BLaER1 treated with 17β-estradiol and CSF1 and Interleukin-3, amounts not matched to agents 10 nM and 100 nM (cell line): ENCODE results near the gene UBE2L6.

Source experiments
- H3K27ac ChIP-seq, 11 experiments: shearing (Covaris generic); formaldehyde crosslinking; 2 replicates each; pipeline ENCODE4 v1.8.1; 2022
- H3K27me3 ChIP-seq, 11 experiments: shearing (Covaris generic); formaldehyde crosslinking; 2 replicates each; pipeline ENCODE4 v1.8.1; 2022
- H3K36me3 ChIP-seq, 11 experiments: shearing (Covaris generic); formaldehyde crosslinking; 2 replicates each; pipeline ENCODE4 v1.8.1; 2022
- H3K4me1 ChIP-seq, 10 experiments: shearing (Covaris generic); formaldehyde crosslinking; 2 replicates each; pipeline ENCODE4 v1.8.1; 2022
- H3K4me2 ChIP-seq, 11 experiments: shearing (Covaris generic); formaldehyde crosslinking; 2 replicates each; pipeline ENCODE4 v1.8.1; 2022
- H3K4me3 ChIP-seq, 10 experiments: shearing (Covaris generic); formaldehyde crosslinking; 2 replicates each; pipeline ENCODE4 v1.8.1; 2022
- H3K9ac ChIP-seq, 11 experiments: shearing (Covaris generic); formaldehyde crosslinking; 2 replicates each; pipeline ENCODE4 v1.8.1; 2022
- H3K9me3 ChIP-seq, 11 experiments: shearing (Covaris generic); formaldehyde crosslinking; replicated peaks in 1 of 11; 2 replicates each; pipeline ENCODE4 v1.8.1; 2022
- H4K20me1 ChIP-seq, 11 experiments: shearing (Covaris generic); formaldehyde crosslinking; 2 replicates each; pipeline ENCODE4 v1.8.1; 2022
- Cebpa-rat ChIP-seq, 11 experiments: shearing (Covaris generic); IDR thresholded peaks; 2 replicates each; pipeline ENCODE4 v1.8.1; 2022

UBE2L6 gene

DNA sequence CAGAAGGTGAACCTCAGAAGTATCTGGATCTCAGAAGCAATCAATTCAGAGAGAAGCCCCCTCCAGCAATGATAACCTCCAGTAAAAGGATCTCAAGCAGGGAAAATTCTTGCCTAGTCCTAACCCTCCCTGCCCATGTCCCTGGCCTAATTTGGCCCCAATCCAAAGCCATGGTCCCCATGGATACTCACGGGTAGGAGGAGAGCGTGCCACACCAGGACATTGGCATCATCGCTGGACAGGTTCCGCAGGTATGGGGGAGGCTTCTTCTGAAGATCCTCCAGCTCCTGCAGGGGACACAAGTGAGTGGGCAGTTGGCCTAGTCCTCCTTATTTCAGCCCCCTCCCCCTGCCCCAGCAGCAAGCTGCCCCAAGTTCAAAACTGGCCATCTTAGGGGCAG lies 7.3 kb downstream of the UBE2L6 start:
- H3K27ac ChIP-seq, result no peak overlapping the region
- H3K4me3 ChIP-seq, result no peak overlapping the region
- H3K36me3 ChIP-seq, result peaks cover 48 to 69% (median 53%) of the 10 kb centered on the region in 11 experiments
- peaks cover under 1 to 8% (median 3%) of the 10 kb centered on the region in 10 experiments for H3K4me1 ChIP-seq
- H3K4me2 ChIP-seq, result no peak overlapping the region
- no peak for TF ChIP-seq Cebpa-rat (IDR thresholded peaks at IDR 0.05)
- peaks cover 0 to 22% (median 10%) of the 10 kb centered on the region in 11 experiments; a peak in 7 of 22 replicates for H4K20me1 ChIP-seq
- H3K9ac ChIP-seq, result no peak overlapping the region
- H3K27me3 ChIP-seq, result no peaks in the 10 kb centered on the region
- H3K9me3 ChIP-seq, result no peaks in the 10 kb centered on the region

DNA sequence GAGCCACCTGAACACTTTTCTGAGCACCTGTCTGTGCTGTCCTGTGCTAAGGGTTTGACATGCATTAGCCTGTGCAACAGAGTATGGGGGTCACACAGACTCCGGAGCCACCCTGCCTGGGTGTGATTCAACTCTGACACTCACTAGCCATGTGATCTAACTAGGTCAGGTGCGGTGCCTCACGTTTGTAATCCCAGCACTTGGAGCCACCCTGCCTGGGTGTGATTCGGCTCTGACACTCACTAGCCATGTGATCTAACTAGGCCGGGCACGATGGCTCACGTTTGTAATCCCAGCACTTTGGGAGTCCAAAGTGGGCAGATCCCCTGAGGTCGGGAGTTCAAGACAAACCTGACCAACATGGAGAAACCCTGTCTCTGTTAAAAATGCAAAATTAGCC lies 11.4 kb downstream of the UBE2L6 start:
- H3K36me3 ChIP-seq, result peaks cover 83 to 95% (median 93%) of the 10 kb centered on the region in 11 experiments
- H3K4me1 ChIP-seq, result peaks cover 0 to 5% (median 0%) of the 10 kb centered on the region in 10 experiments; a peak in 2 of 20 replicates
- H3K4me2 ChIP-seq, result no peak overlapping the region
- TF ChIP-seq Cebpa-rat (IDR thresholded peaks at IDR 0.05), result no peak
- no peak overlapping the region for H3K27ac ChIP-seq
- no peak overlapping the region for H3K4me3 ChIP-seq
- H4K20me1 ChIP-seq, result peaks cover 0 to 5% (median 0%) of the 10 kb centered on the region in 11 experiments; a peak in 5 of 22 replicates
- H3K9me3 ChIP-seq, result no peaks in the 10 kb centered on the region
- H3K9ac ChIP-seq, result 0 out of 22 replicates have a peak overlapping the region, but pooled peaks of 1 of the 11 experiments have one; percentile 5
- H3K27me3 ChIP-seq, result no peaks in the 10 kb centered on the region

DNA sequence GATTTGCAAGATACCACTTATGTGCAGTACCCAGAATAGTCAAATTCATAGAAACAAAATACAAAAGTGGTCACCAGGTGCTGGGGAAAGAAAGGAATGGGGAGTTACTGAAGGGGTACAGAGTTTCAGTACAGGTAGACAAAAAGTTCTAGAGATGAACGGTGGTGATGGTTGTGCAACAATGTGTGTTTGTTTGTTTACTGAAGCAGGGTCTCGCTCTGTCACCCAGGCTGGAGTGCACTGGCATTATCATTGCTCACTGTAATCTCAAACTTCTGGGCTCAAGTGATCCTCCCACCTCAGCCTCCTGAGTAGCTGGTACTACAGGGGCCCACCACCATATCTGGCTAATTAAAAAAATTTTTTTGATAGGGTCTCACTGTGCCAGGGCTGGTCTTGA lies 12.1 kb downstream of the UBE2L6 start:
- Histone ChIP-seq H3K4me2 (no peak overlapping the region), H4K20me1 (peaks cover 0 to 5% (median 0%) of the 10 kb centered on the region in 11 experiments; a peak in 3 of 22 replicates), H3K36me3 (peaks cover 89 to 100% (median 99%) of the 10 kb centered on the region in 11 experiments), H3K4me1 (no peaks in the 10 kb centered on the region; a peak in 2 of 20 replicates), H3K9me3 (no peaks in the 10 kb centered on the region), H3K27ac (no peak overlapping the region), H3K9ac (no peak overlapping the region), H3K4me3 (no peak overlapping the region), H3K27me3 (no peaks in the 10 kb centered on the region)
- no peak for TF ChIP-seq Cebpa-rat (IDR thresholded peaks at IDR 0.05)

DNA sequence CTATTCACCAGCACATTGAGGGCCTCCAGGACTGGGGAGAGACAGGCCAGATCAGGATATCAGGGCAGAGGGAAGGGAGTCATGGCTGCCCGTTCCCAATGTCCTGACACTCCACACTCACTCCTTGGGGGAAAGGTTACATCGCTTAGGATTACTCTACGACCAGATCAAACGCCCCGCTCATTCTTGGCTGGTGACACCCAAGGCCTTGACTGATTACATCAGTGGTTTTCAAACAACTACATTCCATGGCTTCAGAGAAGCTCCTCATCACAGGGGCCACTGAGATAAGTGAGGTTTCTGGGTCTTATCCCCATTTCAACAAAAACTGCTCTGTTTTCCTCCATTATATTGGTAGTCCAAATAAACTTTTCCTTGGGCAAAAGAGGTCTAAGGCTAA lies 15.0 kb downstream of the UBE2L6 start:
- Histone ChIP-seq H3K9ac (no peak overlapping the region), H3K4me2 (no peak overlapping the region), H4K20me1 (peaks cover 0 to 4% (median 0%) of the 10 kb centered on the region in 11 experiments; a peak in 1 of 22 replicates), H3K36me3 (peaks cover 81 to 94% (median 86%) of the 10 kb centered on the region in 11 experiments), H3K4me3 (no peak overlapping the region), H3K4me1 (peaks cover 7 to 9% (median 8%) of the 10 kb centered on the region in 10 experiments), H3K27me3 (no peaks in the 10 kb centered on the region), H3K27ac (no peak overlapping the region), H3K9me3 (no peaks in the 10 kb centered on the region)
- TF ChIP-seq Cebpa-rat (IDR thresholded peaks at IDR 0.05), result no peak

DNA sequence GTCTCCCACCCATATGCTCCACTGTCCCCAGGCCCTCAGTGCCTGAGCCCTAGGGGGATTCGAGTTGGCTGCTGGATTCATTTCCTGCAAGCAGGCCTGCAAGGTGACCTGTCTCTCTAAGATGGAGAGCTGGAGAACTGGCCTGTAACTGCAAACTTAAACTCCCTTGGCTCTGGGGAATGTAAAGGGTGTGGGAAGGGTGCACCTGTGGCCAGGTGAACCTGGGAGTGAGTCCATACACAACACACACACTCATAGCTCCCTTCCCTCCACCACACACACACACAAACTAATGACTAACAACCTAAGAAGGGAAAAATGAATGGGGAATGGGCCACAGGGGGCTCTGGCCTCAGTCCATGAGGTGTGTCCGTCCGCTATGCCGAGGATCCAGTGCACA lies 15.5 kb downstream of the UBE2L6 start:
- H3K27me3 ChIP-seq, result no peaks in the 10 kb centered on the region
- no peak for TF ChIP-seq Cebpa-rat (IDR thresholded peaks at IDR 0.05)
- H3K36me3 ChIP-seq, result peaks cover 76 to 89% (median 81%) of the 10 kb centered on the region in 11 experiments
- peaks cover 0 to 4% (median 0%) of the 10 kb centered on the region in 11 experiments; a peak in 1 of 22 replicates for H4K20me1 ChIP-seq
- peaks cover 12 to 15% (median 14%) of the 10 kb centered on the region in 10 experiments for H3K4me1 ChIP-seq
- H3K9me3 ChIP-seq, result no peaks in the 10 kb centered on the region
- no peak overlapping the region for H3K9ac ChIP-seq
- H3K27ac ChIP-seq, result no peak overlapping the region
- no peak overlapping the region for H3K4me2 ChIP-seq
- no peak overlapping the region for H3K4me3 ChIP-seq

DNA sequence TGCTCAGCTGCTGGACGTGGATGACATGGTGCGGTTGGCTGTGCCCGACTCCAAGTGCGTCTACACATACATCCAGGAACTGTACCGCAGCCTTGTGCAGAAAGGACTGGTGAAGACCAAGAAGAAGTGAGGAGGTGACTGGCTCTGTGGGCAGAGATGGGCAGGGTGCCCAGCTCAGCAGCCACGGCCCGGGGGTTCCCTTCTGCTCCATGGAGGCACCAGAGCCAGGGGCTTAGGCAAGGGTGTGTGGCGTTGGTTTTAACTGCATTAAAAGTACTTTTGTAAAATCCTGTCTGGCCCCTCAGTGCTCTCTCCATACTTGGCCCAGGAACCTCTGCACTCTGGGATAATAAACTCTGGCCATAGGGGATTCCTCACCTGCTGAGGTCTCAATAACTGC lies 17.5 kb downstream of the UBE2L6 start:
- no peak for TF ChIP-seq Cebpa-rat (IDR thresholded peaks at IDR 0.05)
- Histone ChIP-seq H3K4me3 (no peak overlapping the region), H3K9me3 (no peaks in the 10 kb centered on the region), H3K4me2 (no peak overlapping the region), H4K20me1 (peaks cover 0 to 4% (median 0%) of the 10 kb centered on the region in 11 experiments; a peak in 1 of 22 replicates), H3K36me3 (peaks cover 57 to 69% (median 61%) of the 10 kb centered on the region in 11 experiments), H3K27ac (no peak overlapping the region), H3K9ac (no peak overlapping the region), H3K4me1 (peaks cover 14 to 17% (median 16%) of the 10 kb centered on the region in 10 experiments), H3K27me3 (no peaks in the 10 kb centered on the region)

DNA sequence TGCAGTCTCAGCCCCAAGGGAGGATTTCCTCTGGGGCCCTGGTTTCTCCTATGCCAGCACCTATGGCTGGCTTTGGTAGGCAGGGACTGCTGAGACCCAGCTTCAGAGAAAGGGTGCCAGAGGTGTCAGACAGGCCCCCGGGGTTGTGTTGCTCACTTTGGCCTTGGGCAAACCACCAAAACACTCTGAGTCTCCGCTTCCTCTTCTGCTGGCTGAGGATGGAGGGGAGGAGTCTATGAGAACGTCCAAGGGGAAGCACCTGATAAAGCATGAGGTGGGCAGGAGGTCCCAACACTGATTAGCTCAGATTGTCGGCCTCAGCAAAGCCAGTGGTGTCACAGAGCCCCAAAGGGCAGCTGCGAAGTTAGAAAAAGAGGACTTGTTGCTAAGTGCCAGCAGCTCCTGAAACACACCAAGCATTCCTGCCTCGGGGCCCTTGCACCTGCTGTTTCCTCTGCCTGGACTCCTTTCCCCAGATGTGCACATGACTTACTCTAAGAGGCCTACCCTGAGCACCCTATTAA lies 19.6 kb downstream of the UBE2L6 start:
- Histone ChIP-seq H3K27me3 (no peaks in the 10 kb centered on the region), H4K20me1 (peaks cover 0 to 4% (median 0%) of the 10 kb centered on the region in 11 experiments; a peak in 1 of 22 replicates), H3K4me3 (no peak overlapping the region), H3K36me3 (peaks cover 36 to 49% (median 40%) of the 10 kb centered on the region in 11 experiments), H3K9me3 (no peaks in the 10 kb centered on the region), H3K9ac (peak overlapping the region in 9 of 11 experiments; percentile 5 to 63 (median 42); a peak in 11 of 22 replicates), H3K27ac (peak overlapping the region in 9 of 11 experiments; percentile 45 to 71 (median 58); a peak in 17 of 22 replicates), H3K4me1 (peaks cover 14 to 17% (median 16%) of the 10 kb centered on the region in 10 experiments), H3K4me2 (peak overlapping the region; percentile 66 to 82 (median 78))
- no peak for TF ChIP-seq Cebpa-rat (IDR thresholded peaks at IDR 0.05)

DNA sequence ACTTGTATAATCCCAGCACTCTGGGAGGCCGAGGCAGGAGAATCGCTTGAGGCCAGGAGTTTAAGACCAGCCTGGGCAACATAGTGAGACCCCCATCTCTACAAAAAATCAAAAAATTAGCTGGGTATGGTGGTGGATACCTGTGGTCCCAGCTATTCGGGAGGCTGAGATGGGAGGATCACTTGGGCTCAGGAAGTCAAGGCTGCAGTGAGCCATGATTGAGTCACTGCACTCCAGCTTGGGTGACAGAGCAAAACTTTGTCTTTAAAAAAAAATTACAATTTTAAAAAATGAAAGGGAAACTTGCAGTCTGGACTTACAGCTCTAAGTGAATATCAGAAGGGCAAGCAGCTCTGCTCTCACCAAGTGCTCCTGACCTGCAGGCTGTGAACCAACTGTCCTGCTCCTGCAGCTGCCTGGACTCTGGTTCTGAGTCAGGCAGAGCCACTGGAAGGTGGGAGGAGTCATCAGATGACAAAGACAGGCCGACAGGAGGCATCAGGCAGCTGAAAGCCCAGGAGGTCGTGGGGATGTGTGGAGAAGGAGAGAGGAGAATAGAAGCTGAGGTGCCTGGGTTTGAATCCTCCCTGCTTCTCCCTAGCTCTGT lies 20.5 kb downstream of the UBE2L6 start:
- peak overlapping the region in 8 of 11 experiments; percentile 49 to 71 (median 58); a peak in 15 of 22 replicates for H3K27ac ChIP-seq
- TF ChIP-seq Cebpa-rat (IDR thresholded peaks at IDR 0.05), result no peak
- peak overlapping the region in 8 of 11 experiments; percentile 5 to 63 (median 44); a peak in 8 of 22 replicates for H3K9ac ChIP-seq
- H3K4me1 ChIP-seq, result peaks cover 14 to 17% (median 16%) of the 10 kb centered on the region in 10 experiments
- H3K27me3 ChIP-seq, result no peaks in the 10 kb centered on the region
- H3K36me3 ChIP-seq, result peaks cover 27 to 39% (median 31%) of the 10 kb centered on the region in 11 experiments
- no peaks in the 10 kb centered on the region for H3K9me3 ChIP-seq
- peak overlapping the region; percentile 66 to 82 (median 78) for H3K4me2 ChIP-seq
- peaks cover 0 to 4% (median 0%) of the 10 kb centered on the region in 11 experiments; a peak in 1 of 22 replicates for H4K20me1 ChIP-seq
- H3K4me3 ChIP-seq, result no peak overlapping the region

DNA sequence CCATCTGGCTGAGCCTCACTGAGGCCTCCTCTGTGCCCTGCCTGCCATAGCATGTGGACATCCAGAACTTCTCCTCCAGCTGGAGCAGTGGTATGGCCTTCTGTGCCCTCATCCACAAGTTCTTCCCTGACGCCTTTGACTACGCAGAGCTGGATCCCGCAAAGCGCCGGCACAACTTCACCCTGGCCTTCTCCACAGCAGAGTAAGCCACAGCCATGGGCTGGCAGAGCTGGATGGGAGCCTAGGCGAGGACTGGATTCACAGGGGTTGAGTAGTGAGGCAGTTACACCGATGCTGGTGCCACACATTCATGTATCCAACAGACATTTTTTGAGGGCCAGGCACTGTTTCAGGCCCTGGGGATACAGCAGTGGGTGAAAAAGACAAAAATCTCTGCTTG lies 21.0 kb downstream of the UBE2L6 start:
- peak overlapping the region in 1 of 11 experiments; percentile 63; a peak in 1 of 22 replicates for H3K27ac ChIP-seq
- TF ChIP-seq Cebpa-rat (IDR thresholded peaks at IDR 0.05), result no peak
- H4K20me1 ChIP-seq, result peaks cover 0 to 4% (median 0%) of the 10 kb centered on the region in 11 experiments; a peak in 1 of 22 replicates
- H3K9me3 ChIP-seq, result no peaks in the 10 kb centered on the region
- no peak overlapping the region for H3K9ac ChIP-seq
- no peaks in the 10 kb centered on the region for H3K27me3 ChIP-seq
- H3K4me3 ChIP-seq, result no peak overlapping the region
- H3K36me3 ChIP-seq, result peaks cover 21 to 34% (median 26%) of the 10 kb centered on the region in 11 experiments
- H3K4me2 ChIP-seq, result no peak overlapping the region; a peak in 1 of 22 replicates
- peaks cover 14 to 17% (median 16%) of the 10 kb centered on the region in 10 experiments for H3K4me1 ChIP-seq
